Measurements from ENCODE around the gene ACOT6.
"Not testable (repeated sequence)": the region's sequence is repeated elsewhere in the genome, so short reads cannot be mapped to it uniquely, and the experiment has no call there.

ACOT6 gene

DNA sequence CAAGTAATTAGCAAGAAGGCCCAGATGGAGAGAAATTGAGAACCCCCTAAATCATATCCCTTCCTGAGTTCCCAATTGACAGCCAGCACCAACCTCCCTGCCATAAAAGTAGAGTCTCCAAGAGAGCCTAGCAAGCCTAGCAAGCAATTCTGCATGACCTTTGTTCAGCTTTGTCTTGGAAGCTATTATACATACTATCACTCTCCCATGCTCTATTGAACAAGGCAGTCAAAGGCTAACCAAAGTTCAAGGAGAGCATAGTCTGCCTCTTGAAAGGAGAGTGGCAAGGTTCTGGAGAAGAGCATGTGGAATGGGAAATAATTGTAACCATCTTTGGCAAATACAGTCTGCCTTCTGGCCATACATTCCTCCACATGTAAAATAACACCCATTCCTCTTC lies 12.8 kb upstream of the ACOT6 start:
- no peak for DNase-seq (ENCODE audit: low read depth)

DNA sequence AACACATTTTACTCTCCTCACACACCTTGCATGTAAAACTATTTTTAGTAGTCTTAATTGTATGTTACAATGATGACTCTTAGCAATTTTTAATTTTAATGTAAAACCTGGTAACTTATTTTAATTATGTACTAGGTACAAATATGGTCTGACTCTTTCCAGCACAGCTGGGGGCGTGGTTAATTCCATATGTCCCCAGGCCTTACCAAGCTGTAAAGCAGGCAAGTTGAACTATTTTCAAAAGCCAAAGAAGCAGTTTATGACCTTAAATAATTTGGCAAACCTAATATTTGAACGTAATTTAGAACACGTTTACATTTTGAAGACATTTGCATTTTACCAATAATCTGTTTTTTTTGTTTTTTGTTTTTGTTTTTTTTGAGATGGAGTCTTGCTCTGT lies 9.3 kb upstream of the ACOT6 start:
- DNase-seq (ENCODE audit: low read depth): peak; percentile 36

DNA sequence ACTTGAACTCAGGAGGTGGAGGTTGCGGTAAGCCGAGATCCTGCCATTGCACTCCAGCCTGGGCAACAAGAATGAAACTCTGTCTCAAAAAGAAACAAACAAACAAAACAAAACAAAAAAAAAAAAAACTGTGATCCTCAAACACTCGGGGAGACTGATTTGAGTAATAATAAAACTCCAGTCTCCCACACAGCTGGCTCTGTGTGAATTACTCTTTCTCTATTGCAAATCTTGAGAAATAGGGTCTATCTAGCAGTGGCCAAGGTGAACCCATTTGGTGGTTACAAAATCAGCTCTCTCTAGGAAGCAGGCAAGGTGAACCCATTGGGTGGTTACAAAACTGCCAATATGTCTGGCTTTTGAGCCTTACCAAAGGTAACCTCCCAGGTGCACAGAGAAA lies 6.0 kb upstream of the ACOT6 start:
- DNase-seq (ENCODE audit: low read depth): no peak

DNA sequence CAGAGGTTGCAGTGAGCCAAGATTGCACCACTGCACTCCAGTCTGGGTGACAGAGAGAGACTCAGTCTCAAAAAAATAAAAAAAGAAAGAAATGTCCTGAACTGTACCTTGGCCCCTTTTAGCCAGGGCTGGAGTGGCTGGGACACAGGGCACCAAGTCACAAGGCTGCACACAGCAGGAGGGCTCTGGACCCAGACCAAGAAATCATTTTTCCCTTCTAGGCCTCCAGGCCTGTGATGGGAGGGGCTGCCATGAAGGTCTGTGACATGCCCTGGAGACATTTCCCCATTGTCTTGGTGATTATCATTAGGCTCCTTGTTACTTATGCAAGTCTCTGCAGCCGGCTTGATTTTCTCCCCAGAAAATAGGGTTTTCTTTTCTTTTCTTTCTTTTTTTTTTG lies 5.1 kb upstream of the ACOT6 start:
- DNase-seq (ENCODE audit: low read depth): no peak

DNA sequence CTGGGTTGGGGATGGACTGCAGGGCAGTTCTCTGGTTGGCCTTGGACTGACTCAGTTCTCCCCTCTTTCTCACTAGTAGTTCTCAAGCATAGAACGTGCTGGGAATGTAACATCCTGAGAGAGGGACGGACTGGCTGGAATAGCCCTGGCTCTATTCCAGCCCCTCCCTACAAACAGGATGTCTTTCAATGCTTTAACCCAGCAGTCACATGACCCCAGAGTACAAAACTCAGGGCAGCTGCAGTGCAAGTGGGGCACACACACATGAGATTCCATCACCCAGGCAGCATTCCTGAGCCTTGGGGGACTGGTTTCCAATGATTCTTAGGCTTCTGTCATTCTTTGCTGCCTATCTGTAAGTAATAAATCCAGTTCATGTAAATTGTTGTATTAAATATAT lies 1.6 kb upstream of the ACOT6 start:
- DNase-seq (ENCODE audit: low read depth): peak; percentile 46

DNA sequence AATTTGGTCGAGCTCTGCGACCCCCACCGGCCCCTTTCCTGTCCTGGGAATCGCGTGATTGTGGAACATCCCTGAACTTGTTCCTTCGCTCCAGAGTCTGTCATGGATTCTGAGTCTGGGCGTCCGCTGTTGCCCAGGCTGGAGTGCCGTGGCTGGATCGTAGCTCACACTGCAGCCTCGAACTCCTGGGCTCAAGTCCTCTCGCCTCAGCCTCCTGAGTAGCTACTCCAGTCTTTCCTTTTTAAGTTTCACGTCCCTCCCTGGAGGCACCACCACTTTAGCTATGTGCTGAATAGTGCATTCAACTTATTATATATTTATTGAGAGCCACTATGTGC lies 698 bp downstream of the ACOT6 start:
- DNase-seq (ENCODE audit: low read depth): no peak

DNA sequence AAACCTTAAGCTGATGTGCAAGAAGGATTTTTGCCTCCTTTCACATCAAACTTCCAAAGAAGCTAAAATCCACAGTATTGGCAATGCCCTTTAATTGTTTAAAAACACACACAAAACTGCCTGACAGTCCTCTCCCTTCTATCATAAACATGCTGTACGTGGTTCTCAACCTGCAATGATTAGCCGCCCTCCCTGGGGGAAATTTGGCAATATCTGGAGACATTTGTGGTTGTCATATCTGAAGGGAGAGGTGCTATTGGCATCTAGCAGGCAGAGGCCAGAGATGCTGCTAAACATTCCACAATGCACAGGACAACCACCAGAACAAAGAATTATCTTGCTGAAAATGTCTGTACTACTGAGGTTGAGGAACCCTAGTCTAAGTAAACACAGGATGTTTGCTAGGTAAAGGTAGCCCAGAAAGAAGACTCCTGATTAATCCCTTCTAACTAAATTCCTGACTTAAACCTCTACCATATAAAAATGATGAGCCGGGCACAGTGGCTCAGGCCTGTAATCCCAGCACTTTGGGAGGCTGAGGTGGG lies 1.2 kb downstream of the ACOT6 start:
- DNase-seq (ENCODE audit: low read depth): no peak

DNA sequence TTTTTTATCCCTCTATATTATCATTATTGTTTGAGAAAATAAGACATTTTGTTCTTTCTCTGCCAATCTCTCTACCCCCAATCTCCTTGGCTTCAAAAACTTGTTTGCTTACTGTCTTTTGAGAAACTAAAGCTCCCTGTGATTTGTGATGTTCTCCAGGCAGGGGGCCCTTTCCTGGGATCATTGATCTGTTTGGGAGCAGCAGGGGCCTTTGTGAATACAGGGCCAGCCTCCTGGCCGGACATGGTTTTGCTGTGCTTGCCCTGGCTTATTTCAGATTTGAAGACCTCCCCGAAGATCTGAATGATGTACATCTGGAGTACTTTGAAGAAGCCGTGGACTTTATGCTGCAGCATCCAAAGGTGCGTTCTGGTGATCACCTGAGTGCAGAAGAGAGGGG lies 4.5 kb downstream of the ACOT6 start:
- no peak for DNase-seq (ENCODE audit: low read depth)

DNA sequence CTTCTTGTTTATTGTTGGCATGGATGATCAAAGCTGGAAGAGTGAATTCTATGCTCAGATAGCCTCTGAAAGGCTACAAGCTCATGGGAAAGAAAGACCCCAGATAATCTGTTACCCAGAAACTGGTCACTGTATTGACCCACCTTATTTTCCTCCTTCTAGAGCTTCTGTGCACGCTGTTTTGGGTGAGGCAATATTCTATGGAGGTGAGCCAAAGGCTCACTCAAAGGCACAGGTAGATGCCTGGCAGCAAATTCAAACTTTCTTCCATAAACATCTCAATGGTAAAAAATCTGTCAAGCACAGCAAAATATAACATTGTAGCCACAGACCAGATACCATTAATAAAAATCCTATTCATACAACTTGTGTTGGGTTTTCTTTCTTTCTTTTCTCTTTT lies 7.2 kb downstream of the ACOT6 start:
- no peak for DNase-seq (ENCODE audit: low read depth)

DNA sequence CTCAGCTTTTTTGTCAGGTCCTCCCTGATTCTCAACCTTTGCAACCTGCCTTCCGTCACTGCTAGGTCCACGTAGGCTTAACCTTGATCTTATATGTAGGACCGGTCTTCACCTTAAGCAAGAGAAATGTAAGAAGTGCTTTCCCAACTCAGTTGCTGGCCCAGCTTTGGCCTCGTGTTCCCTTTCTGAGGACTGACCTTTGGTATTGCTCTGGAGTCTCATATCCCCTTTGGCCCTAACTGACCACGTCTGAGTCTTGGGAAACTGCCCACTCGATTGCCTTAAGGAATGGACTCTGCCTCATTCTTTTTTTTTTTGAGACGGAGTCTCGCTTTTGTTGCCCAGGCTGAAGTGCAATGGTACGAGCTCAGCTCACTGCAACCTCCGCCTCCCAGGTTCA lies 8.0 kb downstream of the ACOT6 start:
- DNase-seq (ENCODE audit: low read depth): no peak

DNA sequence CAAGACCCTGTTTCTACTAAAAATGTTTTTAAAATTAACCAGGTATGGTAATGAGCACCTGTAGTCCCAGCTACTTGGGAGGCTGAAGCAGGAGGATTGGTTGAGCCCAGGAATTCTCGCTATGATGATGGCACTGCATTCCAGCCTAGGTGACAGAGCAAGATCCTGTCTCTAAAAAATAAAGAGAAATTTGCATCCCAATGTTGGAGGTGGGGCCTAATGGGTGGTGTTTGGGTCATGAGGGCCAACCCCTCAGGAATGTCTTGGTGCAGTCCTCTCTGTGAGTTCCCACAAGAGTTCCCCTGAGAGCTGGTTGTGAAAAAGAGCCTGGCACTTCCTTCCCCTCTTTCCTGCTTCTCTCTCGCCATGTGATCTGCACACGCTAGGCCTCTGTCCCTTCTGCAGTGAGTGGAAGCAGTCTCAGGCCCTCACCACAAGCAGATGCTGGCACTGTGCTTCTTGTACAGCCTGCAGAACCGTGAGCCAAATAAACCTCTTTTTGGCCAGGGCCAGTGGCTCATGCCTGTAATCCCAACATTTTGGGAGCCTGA lies 11.3 kb downstream of the ACOT6 start:
- DNase-seq (ENCODE audit: low read depth): no peak

DNA sequence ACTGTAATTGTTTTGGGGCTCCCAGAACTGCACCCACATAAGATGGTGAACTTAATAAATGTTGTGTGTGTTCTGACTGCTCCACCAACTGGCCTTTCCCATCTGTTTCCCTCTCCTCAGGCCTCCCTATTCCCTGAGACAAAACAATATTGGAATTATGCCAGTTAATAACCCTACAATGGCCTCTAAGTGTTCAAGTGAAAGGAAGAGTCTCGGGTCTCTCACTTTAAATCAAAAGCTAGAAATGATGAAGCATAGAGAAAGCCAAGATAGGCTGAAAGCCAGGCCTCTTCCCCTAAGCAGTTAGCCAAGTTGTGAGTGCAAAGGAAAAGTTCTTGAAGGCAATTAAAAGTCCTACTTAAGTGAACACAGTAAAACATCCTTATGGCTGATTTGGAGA lies 13.4 kb downstream of the ACOT6 start:
- no peak for DNase-seq (ENCODE audit: low read depth)

DNA sequence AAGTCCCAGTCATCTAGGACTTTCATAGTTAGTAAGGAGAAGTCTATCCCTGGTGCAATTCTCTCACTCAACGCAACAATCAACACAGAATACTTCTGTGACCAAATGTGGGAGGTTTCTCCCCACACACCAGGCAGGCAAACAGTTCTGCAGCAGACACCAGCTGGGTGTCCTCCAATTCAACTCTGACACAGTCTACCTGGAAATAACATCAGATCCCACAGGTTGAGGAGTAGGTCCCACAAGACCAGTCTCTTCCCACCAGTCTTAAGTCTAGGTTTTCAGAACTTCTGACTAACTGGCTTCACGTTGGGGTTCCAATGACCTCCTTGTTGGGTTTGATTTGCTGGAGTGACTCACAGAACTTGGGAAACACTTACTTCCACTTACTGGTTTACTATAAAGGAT lies 14.8 kb downstream of the ACOT6 start:
- no peak for DNase-seq (ENCODE audit: low read depth)

DNA sequence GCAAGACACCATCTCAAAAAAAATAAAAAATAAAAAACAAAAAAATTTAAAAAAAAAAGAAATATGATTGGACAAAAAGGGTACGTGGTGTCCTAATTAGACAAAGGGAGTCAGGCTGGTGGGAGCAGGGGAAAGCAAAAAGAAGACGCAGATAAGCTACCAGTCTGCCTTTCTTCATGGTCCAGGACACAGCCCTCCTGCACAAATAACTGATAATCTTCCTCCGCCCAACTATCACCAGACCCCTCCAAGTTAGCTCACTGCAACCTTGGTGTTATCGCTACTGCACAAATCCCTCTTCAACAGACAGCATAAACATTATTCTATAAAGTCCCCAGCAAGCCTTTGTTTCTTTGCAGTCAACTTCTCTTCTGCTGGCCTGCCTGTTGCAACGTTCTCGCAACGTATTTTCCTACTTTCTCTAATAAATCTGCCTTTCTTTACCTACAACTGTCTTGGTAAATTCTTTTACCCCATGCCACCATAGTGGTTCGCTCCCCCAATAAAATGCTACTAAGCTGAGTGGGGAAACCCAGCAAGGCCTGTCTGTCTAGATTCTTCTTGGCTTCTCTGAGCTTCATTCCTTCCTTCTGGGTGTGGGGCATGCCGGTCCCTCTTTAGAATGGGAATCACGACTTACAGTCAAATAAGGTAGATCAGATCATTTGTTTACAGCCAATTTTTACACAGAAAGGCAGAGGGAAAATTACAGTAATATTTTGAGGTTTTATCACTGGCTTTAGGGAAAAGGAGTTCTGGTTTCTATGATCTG lies 17.9 kb downstream of the ACOT6 start:
- DNase-seq (ENCODE audit: low read depth): no peak

DNA sequence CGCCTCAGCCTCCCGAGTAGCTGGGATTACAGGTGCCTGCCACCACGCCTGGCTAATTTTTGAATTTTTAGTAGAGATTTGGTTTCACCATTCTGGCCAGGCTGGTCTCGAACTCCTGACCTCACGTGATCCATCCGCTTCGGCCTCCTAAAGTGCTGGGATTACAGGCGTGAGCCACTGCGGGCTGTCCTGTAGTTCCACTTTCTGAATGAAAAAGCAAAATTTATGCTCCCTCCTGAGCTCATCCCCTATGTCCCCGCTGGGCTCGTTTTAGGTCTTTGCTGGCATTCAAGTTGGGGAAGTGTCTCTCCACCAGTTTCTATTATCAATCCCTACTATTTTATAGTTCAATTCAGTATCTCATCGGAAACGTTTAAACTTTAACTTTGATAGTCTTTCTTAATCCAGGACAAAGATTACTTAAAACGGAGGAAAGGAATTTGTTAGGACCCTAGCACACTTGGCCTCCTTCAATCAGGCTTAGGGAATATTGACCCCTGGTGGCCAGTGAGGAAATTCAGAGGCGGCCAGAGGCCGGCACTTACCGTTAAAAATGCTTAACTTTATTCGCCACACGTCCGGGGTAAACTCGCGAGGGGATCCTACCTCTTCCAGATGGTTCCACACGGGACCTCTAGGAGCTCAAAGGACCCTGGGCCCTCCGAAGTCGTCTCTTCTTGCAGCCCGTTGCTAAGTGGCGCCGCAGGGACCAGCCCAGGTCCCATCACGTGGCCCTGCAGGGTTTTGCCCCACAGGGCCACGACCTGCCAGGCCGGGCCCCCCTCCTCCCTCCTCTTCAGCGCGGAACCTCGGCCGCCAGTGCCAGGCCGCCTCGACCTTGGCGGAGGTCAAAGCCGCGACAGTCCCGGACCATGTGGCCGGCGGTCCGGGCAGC lies 21.0 kb downstream of the ACOT6 start:
- peak; percentile 81 for DNase-seq (ENCODE audit: low read depth)

DNA sequence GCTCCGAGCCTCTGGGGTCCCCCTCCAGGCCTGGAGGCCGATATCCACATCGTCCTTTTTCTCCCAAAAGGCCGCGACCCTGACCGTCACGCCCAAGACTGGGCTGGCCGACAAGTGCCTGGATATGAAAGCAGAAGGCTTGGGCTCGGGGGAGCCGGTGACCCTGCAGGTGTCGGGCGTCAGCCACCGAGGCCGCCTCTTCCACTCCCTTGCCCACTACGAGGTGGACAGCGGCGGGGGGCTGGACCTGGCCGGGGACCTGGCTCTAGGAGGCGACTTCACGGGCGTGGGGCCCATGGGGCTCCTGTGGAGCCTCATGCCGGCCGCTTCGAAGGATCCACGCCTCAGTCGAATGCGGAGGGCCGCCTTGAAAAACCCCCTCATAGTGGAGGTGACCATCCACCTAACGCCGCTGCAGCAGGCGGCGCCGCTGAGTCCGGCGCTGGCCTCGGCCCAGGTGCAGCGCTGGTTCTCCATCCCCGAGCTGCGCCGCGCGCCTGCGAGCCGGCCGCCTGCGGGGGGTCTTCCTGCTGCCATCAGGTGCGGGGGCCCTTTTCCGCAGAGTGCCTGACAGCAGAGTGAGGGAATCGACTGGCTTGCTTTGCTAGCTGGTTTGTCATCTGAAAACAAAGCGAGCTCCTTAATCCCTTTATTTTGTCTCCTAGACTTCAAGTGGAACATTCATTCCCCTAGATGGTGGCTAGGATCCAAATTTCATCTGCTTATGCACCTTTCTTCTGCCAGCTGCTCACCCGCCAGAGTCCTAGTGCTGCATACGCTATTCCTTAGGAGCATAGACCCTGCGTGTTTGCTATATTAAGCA lies 21.9 kb downstream of the ACOT6 start:
- no peak for DNase-seq (ENCODE audit: low read depth)

DNA sequence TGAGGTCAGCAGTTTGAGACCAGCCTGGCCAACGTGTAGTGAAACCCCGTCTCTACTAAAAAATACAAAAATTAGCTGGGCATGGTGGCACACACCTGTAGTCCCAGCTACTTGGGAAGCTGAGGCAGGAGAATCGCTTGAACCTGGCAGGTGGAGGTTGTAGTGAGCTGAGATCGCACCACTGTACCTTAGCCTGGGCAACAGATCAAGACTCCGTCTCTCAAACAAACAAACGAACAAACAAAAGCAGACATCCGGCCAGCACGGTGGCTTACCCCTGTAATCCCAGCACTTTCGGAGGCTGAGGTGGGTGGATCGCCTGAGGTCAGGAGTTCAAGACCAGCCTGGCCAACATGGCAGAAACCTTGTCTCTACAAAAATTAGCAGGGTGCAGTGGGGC lies 24.0 kb downstream of the ACOT6 start:
- DNase-seq (ENCODE audit: low read depth): not testable (repeated sequence)

DNA sequence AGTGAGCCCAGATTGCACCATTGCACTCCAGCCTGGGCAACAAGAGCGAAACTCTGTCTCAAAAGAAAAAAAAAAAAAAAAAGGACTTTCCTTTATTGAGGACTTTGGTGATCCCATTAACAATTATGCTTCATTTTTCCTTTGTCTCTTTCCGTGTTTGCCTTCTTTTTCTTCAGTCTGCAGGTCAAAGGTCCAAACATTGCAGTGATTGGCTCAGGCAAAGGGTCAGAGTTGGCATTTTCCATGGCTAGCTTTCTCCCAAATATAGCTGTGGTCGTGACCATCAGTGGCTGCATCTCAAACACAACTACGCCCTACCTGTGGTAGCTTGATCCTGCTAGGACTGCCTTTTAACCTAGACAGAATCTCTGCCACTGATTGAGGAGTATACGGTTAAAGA lies 25.5 kb downstream of the ACOT6 start:
- DNase-seq (ENCODE audit: low read depth): no peak

DNA sequence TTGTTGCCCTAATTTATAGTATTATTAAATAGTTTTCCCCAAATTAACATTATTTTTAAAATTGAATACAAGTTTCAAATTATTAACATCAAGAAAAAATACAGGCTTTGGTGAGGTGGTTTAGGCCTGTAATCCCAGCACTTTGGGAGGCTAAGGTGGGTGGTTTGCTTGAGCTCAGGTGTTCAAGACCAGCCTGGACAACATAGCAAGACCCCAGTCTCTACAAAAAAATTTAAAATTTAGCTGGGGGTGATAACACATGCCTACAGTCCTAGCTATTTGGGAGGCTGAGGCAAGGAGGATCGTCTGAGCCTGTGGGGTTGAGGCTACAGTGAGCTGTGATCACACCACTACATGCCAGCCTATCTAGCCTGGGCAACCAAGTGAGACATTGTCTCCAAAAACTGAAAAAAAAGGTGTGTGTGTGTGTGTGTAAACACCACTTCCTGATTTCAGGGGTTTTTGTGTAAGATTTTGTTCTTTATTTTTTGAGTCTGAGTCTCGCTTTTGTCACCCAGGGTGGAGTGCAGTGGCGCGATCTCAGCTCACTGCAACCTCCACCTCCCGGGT lies 28.6 kb downstream of the ACOT6 start:
- DNase-seq (ENCODE audit: low read depth): no peak

DNA sequence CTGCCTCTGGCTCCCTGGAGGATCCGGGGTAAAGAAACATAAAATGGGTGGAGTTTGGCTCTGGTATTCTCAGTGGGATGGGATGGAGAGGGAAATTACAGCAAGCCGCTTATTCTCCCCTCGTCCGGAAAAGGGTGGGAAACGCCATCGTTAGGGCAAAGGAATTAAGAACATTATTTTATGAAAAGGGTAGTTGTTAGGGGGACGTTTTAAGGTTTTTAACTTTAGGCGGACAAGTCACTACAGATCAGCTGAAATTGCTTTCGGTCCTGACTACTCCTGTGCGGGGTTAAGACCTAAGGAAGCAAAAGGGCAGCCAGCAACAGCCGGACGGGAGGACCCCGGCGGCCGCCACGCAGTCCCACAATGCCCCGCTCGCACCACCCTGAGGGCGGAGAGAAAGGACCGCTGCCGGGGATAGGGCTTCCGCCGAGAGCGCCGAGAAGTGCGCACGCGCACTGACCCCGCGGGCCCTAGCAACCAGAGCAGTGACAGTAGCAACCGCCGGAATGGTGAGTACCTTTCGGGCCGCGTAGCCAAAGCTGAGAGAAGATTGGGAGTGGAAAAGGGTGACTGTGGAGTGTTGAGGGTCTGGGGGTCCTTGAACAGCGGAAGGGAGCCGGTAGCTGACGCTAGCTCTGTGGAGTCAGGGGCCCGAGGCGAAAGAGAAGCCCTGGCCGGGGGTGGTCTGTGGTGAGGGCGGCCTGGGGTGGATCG lies 32.4 kb downstream of the ACOT6 start, which contains the start of gene DNAL1:
Gene DNAL1, plus strand, starts transcription at position 456 of the 717 bp plus-strand sequence. Its CDS starts 54 bp downstream, at position 510.
- peak; percentile 94 for DNase-seq (ENCODE audit: low read depth)

DNA sequence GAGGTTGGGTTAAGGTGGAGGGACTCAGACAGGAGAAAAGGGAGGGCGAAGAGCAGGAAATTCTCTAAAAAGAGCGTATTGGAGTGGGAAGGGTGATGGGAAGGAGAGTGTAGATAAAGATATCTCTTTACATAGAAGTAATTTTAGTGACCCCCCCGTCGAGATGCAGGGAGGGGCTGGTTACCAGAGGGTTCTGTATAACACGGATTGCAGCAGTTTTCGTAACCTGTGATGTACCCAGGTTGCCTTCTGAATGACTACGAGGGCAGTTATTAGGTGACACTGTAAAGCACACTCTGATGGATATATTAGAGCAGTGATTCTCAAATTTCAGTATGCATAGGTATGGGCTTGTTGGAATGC lies 32.9 kb downstream of the ACOT6 start:
- DNase-seq (ENCODE audit: low read depth): no peak
